Fibroblast of lung (primary cell): ENCODE measurements around the gene S100B. TPM values are rescaled to one million over a fixed set of nuclear protein-coding genes. Genes with fewer than 3 reads are reported as not detected.

ENCODE experiments used
- DNase-seq, 2 donors: peaks; one replicate each; pipeline versions ENCODE4 v3.0.0 to v3.0.0-alpha.2; 2010; ENCODE audit warnings: low read depth in 2 of 2
- H2AFZ ChIP-seq: 2 replicates; pipeline ENCODE4 v1.5.1; 2012; ENCODE audit warnings: low read length, control low read depth, inconsistent platforms
- H3K27ac ChIP-seq: 2 replicates; pipeline ENCODE4 v1.5.1; 2011; ENCODE audit warnings: low read length, control low read depth; ENCODE audit not compliant: insufficient read depth
- H3K27me3 ChIP-seq: 2 replicates; pipeline ENCODE4 v1.5.1; 2011; ENCODE audit warnings: mild to moderate bottlenecking, low read length; ENCODE audit not compliant: control insufficient read depth, insufficient read depth
- H3K36me3 ChIP-seq: 2 replicates; pipeline ENCODE4 v1.5.1; 2011; ENCODE audit warnings: low read length; ENCODE audit not compliant: control insufficient read depth, insufficient read depth
- H3K4me1 ChIP-seq: 2 replicates; pipeline ENCODE4 v1.5.1; 2011; ENCODE audit warnings: low read length; ENCODE audit not compliant: control insufficient read depth, insufficient read depth; ENCODE audit errors: extremely low read depth
- H3K4me2 ChIP-seq: 2 replicates; pipeline ENCODE4 v1.5.1; 2011; ENCODE audit warnings: low read length, control low read depth; ENCODE audit not compliant: insufficient read depth; ENCODE audit errors: extremely low read depth
- H3K4me3 ChIP-seq, 4 experiments: fragments of 200-600 bp in 1 of 4; sonication (generic) in 1 of 4; replicated peaks in 1 of 4; 2 replicates each; pipeline ENCODE4 v1.5.1; 2011 to 2016; ENCODE audit warnings: low read length in 4 of 4, low read depth in 3 of 4, mild to moderate bottlenecking in 3 of 4, control low read depth in 2 of 4, inconsistent platforms in 1 of 4, mixed read lengths in 1 of 4; ENCODE audit not compliant: insufficient read depth in 1 of 4; ENCODE audit errors: control extremely low read depth in 1 of 4
- H3K79me2 ChIP-seq: 2 replicates; pipeline ENCODE4 v1.5.1; 2012; ENCODE audit warnings: mild to moderate bottlenecking, low read length, inconsistent platforms; ENCODE audit not compliant: control insufficient read depth, insufficient read depth
- H3K9ac ChIP-seq: 2 replicates; pipeline ENCODE4 v1.5.1; 2011; ENCODE audit warnings: mild to moderate bottlenecking, low read length, control low read depth; ENCODE audit not compliant: insufficient read depth
- H3K9me3 ChIP-seq: 2 replicates; pipeline ENCODE4 v1.5.1; 2012; ENCODE audit warnings: low read depth, low read length; ENCODE audit not compliant: control insufficient read depth, insufficient read depth
- H4K20me1 ChIP-seq: 2 replicates; pipeline ENCODE4 v1.5.1; 2011; ENCODE audit warnings: low read length; ENCODE audit not compliant: control insufficient read depth, insufficient read depth; ENCODE audit errors: extremely low read depth
- CTCF ChIP-seq, 2 donors: IDR thresholded peaks in 1 of 2; conservative IDR thresholded peaks in 1 of 2; 1 replicate in 1 of 2; 2 replicates in 1 of 2; pipeline ENCODE4 v1.5.1; 2011 to 2012; ENCODE audit warnings: low read length in 2 of 2, control low read depth in 1 of 2, inconsistent platforms in 1 of 2, low read depth in 1 of 2, mild to moderate bottlenecking in 1 of 2
- EZH2 ChIP-seq: IDR thresholded peaks from 2 replicates; pipeline ENCODE4 v1.5.1; 2012; ENCODE audit warnings: low read length, control low read depth, mild to moderate bottlenecking; ENCODE audit errors: missing control alignments
- polyA plus RNA-seq, 2 donors: library from polyadenylated mRNA; depleted of rRNA in 1 of 2; stranded (reverse) in 1 of 2; unstranded in 1 of 2; fragments of >200 nt; gene quantifications; 2 replicates each; pipeline ENCODE4 v1.2.1, GENCODE V29; 2011 to 2012; ENCODE audit warnings: missing spikeins in 1 of 2
- total RNA-seq: library from RNA; depleted of rRNA; stranded (reverse); fragments of >200 nt; gene quantifications from 2 replicates; pipeline ENCODE4 v1.2.1, GENCODE V29; 2014

S100B gene
- total and polyA plus RNA-seq, 2 donors (not counting 1 experiment from before 2014, with no cell fraction given): 2.7 TPM; not detected in 1

- Histone ChIP-seq H3K9me3 (no peaks in the 10 kb centered on the region), H4K20me1 (peaks cover 4% of the 10 kb centered on the region), H3K27me3 (no peaks in the 10 kb centered on the region), H3K79me2 (peaks cover 58% of the 10 kb centered on the region), H3K36me3 (peaks cover 15% of the 10 kb centered on the region), H3K9ac (no peak overlapping the region), H3K27ac (no peak overlapping the region), H3K4me3 (no peak overlapping the region), H3K4me1 (peaks cover 4% of the 10 kb centered on the region), H2AFZ (no peak overlapping the region), H3K4me2 (no peak overlapping the region)
- TF ChIP-seq CTCF (conservative IDR thresholded peaks at IDR 0.05 in 1 of 2, IDR thresholded peaks at IDR 0.05 in 1 of 2; ENCODE audit: low read depth in 1 of 2, low read length in 2 of 2): peak in 1 of 2 donors; percentile 40
- TF ChIP-seq EZH2: no peak
- DNase-seq: peak; percentile 10 to 49
Measured at GRCh38 chr21:46639489-46640386, 34.9 kb upstream of the S100B start.

GRCh38 chr21:46637952-46638746 is 33.3 kb upstream of the S100B start:
- Histone ChIP-seq H3K9ac (no peak overlapping the region), H3K27me3 (no peaks in the 10 kb centered on the region), H3K4me1 (peaks cover 4% of the 10 kb centered on the region), H3K9me3 (no peaks in the 10 kb centered on the region), H3K4me3 (peak overlapping the region in 3 of 4 experiments; percentile 3 to 40 (median 35)), H3K27ac (no peak overlapping the region), H3K4me2 (peak overlapping the region; percentile 59), H3K36me3 (peaks cover 9% of the 10 kb centered on the region), H4K20me1 (peaks cover 4% of the 10 kb centered on the region), H2AFZ (no peak overlapping the region), H3K79me2 (peaks cover 56% of the 10 kb centered on the region)
- DNase-seq: peak in 1 of 2 donors; percentile 13
- no peak for TF ChIP-seq CTCF (conservative IDR thresholded peaks at IDR 0.05 in 1 of 2, IDR thresholded peaks at IDR 0.05 in 1 of 2; ENCODE audit: low read depth in 1 of 2, low read length in 2 of 2)
- TF ChIP-seq EZH2: no peak
